Stimulated activated CD8-positive, alpha-beta memory T cell treated with anti-CD3 and anti-CD28 coated beads, Interleukin-12 subunit alpha, Interleukin-12 subunit beta, amount 100 ng/mL, for 24 hours (primary cell): ENCODE measurements around the gene PLXNA2.

ENCODE experiments used
- DNase-seq: peaks from one replicate; pipeline ENCODE4 v3.0.0-alpha.2; 2020; ENCODE audit errors: extremely low read depth

The PLXNA2 gene

DNA sequence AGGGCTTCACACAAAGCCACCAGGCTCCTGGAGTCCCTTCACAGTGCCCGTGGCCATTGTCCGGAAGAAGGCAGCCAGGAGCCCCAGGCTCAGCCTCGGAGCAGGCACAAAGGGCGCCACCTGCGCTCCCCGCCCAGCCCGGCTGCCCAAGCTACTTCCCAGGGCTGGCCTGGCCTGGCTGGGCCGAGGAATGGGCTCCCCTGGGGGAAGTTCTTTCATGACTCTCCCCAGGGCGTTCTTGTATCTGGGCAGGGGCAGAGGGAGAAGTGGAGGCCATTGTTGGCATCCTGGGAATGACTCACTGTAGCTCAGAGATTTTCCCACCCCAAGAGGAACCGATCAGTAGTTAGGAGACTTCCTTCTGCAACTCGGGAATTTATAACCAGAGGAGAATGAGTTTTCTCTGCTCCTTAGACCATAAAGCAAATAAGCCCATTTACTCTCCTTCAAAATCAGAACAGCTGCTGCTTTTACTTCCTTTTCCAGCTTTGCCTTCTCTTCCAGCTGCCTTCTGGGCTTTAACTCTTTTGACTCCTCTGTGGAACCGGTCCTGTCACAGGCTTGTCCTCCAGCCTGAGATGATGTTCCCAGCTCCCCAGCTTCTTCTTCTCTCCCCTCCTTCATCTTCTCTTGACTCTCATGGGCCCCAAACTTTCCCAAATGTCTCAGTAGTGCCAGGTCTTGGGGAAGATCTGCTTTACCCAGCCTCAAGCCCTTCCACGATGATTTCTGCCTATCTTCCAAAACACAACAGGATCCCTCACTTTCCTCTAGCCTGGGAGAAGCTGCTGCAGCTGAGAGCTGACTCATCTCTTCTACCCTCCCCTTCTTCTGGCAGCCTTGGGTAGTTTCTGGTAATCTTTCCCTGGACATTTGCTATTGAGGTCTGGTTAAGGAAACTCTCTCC is 214.6 kb downstream of the PLXNA2 start:
- DNase-seq: no peak

DNA sequence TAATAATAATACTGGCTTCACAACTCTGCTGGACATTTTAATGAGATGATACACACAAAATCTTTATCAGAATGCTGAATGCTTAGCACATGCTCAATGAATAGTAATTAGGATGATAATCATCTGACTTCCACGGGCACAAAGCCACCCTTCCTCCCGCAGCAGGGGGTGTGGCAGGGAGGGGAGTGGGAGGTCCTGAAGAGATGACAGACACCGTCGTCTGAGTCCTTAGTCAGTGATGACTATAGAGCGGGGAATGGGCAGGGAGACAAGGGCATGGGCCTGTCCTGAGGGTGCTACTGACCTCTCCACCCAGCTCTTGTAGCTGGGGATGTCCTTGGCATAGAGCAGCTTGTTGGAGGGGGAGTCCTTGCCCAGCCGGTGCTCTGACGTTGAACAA is 215.7 kb downstream of the PLXNA2 start:
- DNase-seq: no peak

DNA sequence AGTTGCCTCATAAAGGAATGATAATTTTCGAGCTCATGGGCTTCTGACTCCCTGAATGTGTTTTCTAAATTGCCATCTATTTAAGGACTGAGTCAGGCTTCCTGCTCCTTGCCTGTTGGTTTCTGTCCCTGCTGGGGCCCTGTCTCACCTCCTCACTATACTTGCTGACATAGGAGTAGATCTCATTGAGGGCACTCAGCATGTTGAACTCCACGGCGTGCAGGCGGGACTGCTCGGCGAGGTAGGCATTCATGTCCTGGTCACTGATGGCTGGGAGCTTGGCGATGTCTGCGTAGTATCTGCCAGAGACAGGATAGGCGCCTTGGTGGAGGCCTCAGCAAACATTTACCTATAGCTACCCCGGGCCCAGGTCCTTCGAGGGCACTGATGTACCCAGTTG is 216.3 kb downstream of the PLXNA2 start:
- DNase-seq: no peak

DNA sequence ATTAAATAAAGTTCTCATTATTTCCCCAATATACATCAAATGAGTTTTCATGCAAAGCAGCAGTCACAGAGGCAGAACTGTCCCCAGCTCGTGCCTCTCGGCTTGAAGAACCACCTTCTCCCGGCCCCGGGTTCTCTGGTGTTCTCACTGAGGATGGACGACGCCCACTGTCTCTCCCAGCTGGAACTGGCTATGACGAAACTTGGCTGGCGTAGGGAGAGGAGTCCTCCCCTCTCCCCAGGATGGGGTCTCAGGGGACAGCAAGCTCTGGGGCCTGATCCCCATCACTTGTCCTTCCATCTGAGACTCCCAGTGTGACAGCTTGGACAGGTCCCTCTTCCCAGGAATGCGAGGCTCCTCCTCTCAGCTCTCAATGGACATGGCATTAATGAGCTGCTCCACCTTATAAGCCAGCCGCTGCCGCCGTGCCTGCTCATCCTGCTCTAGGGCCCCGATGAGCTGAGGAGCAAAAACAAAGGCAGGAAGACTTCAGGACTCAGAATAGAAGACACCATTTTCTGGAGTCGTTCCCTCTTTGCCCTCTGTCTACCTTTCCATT is 217.2 kb downstream of the PLXNA2 start:
- DNase-seq: no peak

DNA sequence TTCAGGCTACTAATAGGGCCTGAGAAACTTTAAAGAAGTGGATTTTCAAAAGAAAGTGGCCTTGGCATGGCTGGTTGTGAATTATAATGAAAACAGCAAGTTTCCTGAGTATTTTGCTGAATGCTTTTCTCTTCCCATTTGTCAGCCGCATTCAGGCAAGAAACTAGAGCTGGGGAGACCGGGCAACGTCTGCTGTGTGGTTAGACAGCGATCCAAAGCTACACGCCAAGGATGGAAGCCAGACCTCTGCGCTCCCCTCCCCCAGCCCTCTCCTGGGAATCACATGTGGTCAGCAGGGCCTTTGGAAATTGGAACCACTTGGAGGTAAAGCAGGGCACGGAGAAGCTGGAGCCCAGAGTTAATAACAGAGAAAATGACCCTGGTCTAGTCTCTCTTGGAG is 219.2 kb downstream of the PLXNA2 start:
- DNase-seq: no peak

DNA sequence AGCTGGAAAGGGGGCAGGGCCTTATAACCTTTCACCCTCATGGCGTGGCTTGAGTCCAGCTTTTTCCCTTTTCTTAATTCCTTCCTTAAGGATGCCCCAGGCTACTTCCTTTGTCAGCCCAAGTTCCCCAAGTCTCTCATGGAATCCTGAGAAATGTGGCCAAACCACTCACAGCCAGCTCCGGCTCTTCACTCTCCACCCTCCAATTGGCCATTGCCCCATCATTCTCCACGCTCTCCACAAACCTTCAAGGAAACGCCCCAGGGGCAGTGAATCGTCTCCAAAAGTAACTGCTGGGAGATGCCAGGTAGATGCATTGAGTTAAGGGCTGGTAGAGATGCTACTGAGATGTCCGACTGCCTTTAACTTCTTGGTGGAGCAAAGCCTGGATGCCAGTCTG is 219.8 kb downstream of the PLXNA2 start:
- no peak for DNase-seq

DNA sequence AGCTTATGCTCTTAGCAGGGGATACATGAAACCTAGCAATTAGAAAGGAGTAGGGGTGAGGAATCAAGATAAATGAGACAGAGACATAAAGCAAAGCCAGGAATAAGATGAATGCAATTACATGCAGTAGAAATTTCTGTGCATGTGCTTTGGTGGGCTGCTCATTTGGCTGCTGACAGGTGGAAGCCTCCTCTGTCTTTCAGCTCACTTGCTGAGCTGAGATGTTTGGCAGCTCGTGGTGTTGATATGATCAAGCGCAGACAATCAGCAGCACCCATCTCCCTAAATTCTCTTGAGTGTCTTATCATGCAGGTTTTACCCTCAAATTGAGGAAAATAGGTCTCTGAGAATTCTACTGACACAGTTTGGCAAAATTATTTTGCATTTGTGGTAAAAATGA is 224.9 kb downstream of the PLXNA2 start:
- no peak for DNase-seq

DNA sequence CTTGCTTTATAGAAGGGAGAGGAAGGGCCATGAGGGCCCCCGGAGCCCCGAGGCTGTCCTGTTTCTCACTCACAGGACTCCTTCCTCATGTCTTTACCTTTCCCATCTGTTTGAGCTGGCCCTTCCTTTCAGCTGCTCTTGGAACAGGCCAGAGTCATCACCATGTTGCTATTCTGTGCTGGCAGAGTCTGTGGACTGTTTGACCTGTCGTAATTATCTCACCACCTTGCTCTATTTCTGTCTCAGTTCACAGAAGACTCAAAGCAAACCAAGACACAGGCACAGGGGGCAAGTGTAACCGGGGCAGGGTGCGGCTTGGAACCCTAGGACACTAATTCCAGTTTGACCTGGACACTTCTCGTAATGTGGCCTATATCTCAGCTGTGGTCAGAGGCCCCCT is 228.9 kb downstream of the PLXNA2 start:
- no peak for DNase-seq

DNA sequence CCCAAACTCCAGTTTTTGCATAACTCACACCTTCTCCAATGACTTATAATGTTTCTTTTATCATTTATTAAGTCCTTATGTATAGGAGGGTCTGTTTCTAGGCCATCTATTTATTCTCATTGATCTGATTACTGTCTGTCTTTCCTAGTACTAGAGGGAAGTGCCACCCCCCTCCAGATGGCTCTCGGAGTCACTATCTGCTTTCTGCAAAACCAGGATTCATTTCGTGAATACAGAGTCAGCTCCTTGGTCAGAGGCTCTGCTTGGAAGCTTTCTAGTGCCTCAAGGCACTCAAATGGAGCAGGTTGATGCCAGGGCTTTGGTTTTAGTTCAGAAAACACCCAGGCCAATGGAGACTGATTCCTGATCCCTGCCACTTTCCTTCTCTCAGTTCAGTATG is 231.0 kb downstream of the PLXNA2 start:
- DNase-seq: no peak

DNA sequence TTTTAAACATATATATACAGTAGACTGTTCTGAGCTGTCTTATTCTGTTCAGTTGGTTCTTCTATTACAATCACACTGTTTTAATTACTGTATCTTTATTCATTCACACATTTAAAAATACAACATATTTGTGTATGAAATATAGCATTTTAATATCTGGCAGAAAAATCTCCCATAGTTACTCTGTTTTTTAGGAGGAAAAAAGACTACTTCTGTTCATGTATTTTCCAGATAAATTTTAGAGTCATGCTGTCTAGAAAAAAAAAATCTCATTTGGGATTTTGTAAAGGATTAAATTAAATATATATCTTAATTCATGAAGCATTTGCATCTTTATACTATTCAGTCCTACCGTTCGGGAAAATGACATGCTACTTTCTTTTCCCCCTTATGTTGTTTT is 231.5 kb downstream of the PLXNA2 start:
- DNase-seq: no peak

DNA sequence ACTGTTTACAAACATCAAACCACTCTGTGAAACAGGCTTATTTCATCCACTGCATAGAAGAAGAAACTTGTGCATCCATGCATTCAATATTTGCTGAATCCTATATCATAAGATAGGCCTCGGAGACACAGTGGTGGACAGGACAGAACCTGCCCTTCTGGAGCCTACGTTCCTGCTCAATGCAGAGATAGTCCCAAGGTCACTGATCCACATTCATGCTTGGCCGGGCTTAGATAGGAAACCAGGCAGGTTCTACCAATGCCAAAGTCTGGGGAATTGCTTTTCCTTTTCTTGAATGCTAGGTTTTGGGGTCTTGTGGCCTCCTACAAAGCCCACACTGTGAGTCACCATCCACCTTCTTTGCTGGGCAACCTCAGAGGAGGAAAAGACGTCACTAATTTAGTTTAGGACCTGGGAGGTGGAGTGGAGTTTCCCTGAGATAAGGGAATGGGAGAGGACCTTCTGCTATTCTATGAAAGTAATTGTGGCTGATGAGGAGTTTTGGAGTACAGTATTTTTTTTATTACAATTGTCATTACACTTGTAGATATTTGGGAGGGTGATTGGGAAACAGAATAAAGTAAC is 233.6 kb downstream of the PLXNA2 start:
- no peak for DNase-seq

DNA sequence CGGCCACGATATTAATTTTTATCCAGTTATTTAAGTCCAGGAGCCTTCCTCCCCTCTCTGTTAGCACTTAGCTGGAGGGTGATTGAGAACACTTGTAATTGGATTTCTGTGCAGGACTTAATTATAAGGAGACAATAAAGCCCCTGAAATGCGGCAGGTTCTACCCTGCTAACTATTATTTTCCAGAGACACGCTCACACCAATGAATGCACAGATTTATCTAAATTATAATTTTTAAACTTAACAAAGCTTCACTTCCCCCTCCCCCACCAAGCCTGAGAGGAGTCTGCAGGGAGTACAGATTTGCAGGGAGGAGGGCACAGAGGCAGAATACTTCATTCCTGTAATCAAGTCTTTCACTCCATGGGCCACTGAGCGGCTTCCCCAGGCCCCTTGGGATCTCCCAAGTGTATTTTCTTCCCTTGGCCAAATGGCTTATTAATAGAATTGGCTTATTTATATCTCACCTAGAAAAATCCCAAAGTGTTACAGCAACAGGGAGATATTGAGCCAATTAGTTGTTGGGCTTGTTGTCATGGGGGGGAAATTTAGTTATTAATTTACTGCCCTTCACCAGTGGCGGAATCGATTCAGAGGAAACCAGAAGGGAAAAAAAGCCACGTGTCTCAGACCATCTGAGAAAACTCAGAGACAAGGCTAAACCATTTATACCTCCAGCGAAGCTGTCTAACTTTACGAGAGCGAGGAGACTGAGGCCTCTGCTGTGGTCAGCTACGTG is 234.3 kb downstream of the PLXNA2 start:
- no peak for DNase-seq

DNA sequence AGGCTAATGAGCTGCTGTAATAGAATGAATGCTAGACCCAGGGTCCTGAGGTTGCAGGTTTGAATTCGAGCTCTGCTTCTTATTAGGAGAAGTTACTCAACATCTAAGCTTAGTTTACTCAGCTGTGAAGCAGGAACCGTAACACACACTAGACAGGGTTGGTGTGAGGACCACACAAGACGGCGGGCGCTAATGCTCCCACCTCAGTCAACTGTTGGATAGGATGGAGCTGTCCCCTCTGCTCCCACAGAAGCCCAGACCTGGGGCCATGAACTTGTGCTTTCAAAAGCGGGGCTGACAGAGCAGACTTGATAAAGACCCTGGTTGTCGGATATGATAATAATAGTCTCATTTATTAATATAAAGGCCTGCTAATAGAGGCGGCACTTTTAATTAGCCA is 234.9 kb downstream of the PLXNA2 start:
- DNase-seq: no peak

DNA sequence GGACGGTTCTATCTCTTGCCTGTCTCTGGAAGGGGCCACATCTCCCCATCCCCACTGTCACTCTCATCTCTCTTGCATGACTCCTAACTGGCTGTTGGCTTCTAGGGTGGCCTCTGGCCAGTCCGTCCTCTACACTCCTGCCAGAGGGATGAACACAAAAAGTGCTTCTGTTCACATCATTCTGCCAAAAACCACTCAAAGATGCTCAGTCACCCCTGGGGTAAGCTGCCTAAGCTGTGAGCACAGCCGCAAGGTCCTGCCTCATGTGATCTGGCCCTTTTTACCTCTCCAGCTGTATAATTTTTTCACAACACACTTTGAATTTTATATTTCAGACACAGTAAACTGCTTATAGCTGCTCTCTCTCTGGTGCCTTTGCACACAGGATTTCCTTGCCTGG is 235.7 kb downstream of the PLXNA2 start:
- no peak for DNase-seq

DNA sequence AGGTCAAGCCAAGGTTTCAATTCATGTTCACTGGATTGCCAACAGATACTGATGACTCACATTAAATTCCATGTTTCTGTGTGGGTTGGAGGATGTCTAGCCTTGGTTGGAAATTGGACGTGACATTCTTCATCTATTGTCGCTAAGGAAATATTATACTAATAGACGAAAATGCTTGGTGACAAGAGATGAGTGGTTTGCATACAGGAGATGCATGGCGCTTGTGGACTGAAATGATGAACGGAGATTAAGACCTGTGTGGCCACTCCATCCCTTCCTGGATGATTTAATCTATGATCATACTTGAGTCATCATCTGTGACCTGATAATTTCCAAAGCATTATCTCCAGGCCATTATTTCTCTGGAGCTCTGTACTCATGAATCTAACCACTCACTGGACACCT is 236.2 kb downstream of the PLXNA2 start:
- DNase-seq: no peak

DNA sequence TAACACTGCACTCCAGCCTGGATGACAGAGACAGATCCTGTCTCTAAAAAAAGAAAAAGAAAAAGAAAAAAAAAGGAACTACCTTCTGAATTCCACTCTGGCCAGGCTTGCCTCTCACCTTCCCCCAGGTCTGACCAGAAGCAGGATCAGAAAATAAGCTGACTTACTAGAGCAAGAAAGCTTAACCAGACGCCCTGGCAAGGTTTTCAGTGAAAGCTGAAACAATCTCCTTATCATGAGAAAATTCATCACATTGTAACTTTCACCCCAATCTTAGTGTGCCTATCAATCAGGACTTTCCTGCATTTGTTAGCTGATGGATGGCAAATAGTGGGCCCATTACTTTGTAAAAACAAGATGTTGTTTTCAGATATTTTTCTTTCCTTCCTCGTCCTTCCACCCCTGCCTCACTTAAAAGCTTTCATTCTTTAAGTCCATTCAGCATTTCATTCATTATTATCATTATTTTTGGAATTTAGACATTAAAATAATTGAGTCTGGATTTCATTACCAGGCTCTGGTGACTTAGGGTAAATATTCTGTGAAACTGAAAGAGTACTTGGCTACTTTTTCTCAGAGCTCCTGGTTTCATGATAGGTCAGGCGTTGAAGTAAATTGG is 236.8 kb downstream of the PLXNA2 start:
- DNase-seq: no peak

DNA sequence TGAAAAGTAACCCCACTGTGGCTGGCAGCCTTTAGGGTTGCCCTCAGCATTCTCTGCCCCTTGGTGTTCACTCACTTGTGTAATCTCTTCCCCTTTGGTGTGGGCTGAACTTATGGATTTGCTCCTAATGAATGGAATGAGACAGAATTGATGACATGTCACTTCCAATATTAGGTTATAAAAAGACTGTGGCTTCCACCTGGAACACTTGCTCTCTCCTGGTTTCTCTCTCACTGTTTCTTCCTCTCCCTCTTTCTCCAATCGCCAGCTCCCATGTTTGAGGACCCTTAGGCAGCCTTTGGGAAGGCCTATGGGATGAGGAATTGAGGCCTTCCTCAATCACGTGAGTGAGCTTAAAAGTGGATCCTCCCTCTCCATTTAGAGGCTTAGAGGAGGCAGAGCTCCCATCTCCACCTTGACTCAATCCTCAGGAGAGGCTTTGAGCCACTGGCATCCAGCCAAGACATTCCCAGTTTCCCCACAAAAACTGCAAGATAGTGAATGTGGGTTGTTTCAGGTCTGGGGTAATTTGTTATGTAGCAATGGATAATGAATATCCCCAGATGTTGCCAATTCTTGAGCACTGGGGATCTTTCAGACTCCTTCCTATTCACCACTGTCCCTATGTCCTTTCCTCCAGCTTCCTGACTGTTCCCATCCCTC is 237.8 kb downstream of the PLXNA2 start:
- DNase-seq: no peak

DNA sequence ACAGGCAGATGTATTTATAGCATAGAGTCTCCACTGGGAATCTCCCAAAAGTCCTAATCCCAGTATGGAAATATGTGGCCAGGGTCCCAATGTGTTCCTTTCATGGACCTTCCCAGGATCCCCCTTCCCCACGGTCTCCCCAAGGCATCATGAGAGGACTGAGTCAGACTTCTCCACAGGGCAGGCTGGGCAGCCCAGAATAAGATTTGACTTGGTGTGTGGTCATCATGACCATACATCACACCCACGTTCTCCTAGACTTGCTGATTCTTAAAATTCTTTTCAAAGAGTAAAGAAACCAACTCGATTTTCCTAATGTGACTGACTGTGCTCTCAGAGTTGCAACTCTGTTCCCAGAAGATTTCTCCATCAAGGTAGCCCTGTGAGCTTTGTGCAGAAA is 239.3 kb downstream of the PLXNA2 start:
- DNase-seq: no peak

DNA sequence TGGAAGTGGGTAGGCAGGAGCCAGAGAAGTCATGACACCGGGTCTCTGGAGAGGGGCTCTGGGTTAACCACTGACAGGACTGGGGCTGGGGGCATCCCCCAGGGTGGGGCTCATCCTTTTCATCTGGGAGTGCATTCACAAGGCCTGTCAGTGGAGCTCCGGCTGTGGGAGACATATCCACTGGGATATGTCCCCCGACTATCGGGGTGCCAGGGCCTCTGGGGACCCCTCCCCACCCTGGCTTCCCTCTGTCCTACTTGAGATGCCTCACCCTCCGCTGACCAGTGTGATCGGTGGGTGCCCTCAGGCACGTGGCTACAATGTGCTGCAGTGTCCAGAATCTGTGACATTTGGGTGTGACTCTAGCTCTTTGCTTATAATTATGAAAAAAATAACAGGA is 240.9 kb downstream of the PLXNA2 start:
- DNase-seq: no peak

DNA sequence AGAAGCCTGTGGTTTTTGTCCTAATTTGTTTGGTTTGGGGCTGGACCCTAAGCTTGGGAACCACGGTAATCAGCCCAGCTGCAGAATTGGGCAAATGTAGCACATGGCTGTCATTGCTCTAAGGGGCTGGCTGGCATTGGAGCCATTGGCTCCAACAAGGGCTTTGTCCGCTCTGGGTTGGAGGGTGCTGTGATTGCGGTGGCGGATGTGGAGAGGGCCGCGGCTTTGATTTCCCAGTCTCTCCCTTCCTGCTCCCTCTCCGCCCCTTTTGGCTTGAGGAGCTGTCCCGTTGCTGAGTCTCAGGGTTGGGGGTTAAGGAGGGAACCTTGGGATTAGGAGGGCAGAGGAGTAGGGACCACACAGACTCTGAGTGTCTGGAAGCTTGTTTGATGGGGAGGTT is 241.5 kb downstream of the PLXNA2 start:
- DNase-seq: no peak

DNA sequence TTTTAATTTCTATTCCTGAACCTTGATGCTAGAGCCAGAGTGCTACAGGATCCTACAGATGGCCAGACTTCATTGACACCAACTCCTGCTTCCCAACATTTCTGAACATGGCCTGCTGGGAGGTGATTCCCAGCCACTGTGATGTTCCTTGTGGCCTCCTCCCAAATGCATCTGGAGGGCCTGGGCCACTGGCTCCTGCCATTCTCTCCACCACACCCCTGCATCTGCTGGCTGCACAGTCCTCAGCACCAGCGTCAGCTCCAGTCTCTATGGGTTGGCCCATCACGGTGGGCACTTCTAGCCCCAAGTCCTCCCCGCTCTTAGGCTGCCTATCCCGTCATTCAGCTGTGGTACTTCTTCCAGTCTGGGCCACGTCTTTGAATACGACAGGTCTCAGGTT is 242.1 kb downstream of the PLXNA2 start:
- no peak for DNase-seq

DNA sequence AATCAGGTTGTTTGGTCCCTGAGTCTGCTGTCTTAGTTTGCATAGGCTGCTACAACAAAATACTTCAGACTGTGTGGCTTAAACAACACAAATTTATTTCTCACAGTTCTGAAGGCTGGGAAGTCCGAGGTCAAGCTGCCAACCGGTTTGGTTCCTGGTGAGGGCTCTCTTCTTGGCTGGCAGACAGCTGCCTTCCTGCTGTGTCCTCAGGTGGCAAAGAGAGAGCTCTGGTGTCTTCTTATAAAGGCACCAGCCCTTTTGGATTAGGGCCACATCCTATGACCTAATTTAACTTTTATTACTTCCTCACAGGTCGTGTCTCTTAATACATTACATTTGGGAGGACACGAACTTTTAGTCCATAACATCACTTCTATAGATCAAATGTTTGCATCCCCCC is 243.7 kb downstream of the PLXNA2 start:
- no peak for DNase-seq
